ENCODE measurements around the gene CCT6A.
A peak's percentile ranks its signal among the peaks of the same experiment; 100 is the strongest.

CCT6A gene

DNA sequence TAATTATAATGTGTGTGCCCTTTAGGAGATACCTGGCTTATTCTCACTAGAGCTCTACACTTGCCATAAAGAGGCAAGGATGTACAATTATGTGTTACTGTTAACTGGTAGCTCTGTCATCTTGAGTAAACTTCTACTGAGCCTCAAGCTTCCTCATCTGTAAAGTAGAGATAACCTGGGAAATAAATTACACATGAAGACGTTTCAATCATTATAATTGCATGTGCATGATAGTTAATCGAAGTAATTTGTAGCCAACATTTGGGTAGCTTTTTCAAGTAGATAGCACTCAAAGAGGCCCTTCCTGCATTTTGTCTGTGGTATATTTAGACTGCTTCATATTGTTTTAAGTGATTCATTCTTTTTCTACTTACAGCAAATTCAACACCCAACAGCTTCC is 2.4 kb downstream of the CCT6A start:
- Histone ChIP-seq H4K20me1 (ENCODE audit: insufficient read depth, low read length) (peaks cover 6% of the 10 kb centered on the region), H3K27ac (ENCODE audit: low read length) (no peak overlapping the region), H3K9ac (ENCODE audit: low read depth, low read length) (peak overlapping the region; percentile 92), H3K27me3 (ENCODE audit: insufficient read depth, low read length, poor library complexity) (no peaks in the 10 kb centered on the region), H3K4me2 (ENCODE audit: insufficient read depth, low read length) (peak overlapping the region; percentile 82; the same call in 1 of the 2 replicates), H3K4me3 (ENCODE audit: low read depth in 1 of 2, low read length in 2 of 2) (peak overlapping the region in 1 of 2 experiments; percentile 22; a peak in 1 of 4 replicates), H3K36me3 (ENCODE audit: insufficient read depth, low read length) (peaks cover 70% of the 10 kb centered on the region), H3K79me2 (ENCODE audit: insufficient read depth, low read length) (peaks cover 90% of the 10 kb centered on the region), H3K9me3 (ENCODE audit: insufficient read depth, low read length, severe bottlenecking) (no peaks in the 10 kb centered on the region), H2AFZ (ENCODE audit: low read depth, low read length) (no peak overlapping the region), H3K4me1 (ENCODE audit: insufficient read depth, low read length) (peaks cover 74% of the 10 kb centered on the region)
- TF ChIP-seq, protein P1, sequence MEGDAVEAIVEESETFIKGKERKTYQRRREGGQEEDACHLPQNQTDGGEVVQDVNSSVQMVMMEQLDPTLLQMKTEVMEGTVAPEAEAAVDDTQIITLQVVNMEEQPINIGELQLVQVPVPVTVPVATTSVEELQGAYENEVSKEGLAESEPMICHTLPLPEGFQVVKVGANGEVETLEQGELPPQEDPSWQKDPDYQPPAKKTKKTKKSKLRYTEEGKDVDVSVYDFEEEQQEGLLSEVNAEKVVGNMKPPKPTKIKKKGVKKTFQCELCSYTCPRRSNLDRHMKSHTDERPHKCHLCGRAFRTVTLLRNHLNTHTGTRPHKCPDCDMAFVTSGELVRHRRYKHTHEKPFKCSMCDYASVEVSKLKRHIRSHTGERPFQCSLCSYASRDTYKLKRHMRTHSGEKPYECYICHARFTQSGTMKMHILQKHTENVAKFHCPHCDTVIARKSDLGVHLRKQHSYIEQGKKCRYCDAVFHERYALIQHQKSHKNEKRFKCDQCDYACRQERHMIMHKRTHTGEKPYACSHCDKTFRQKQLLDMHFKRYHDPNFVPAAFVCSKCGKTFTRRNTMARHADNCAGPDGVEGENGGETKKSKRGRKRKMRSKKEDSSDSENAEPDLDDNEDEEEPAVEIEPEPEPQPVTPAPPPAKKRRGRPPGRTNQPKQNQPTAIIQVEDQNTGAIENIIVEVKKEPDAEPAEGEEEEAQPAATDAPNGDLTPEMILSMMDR (IDR thresholded peaks at IDR 0.05; ENCODE audit: borderline replicate concordance, extremely low read depth, low read length, poor library complexity, severe bottlenecking), result no peak
- no peak for TF ChIP-seq EZH2 (IDR thresholded peaks at IDR 0.05; ENCODE audit: borderline replicate concordance, low read depth, low read length, severe bottlenecking)
- no peak for ATAC-seq (ENCODE audit: insufficient read depth, low read depth)
- no peak for DNase-seq

DNA sequence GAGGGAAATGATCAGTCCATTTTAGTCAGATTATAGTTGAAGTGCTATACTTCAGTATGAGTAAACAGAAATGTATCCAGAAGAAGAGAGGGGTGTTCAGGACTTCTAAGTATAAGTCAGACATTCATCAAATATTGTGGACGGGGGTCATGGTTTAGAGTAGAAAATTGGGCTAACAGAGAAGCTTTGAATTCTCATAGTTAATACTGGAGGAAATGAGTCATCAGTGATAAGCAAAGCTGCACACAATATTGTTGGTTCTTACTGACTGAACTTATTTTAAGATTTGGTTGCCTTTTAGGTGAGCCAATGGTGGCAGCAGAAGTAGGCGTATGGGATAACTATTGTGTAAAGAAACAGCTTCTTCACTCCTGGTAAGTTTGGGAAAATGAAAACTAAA is 10.8 kb downstream of the CCT6A start:
- peaks cover 64% of the 10 kb centered on the region for H3K4me1 ChIP-seq (ENCODE audit: insufficient read depth, low read length)
- H3K36me3 ChIP-seq (ENCODE audit: insufficient read depth, low read length), result peaks cover 69% of the 10 kb centered on the region
- H3K4me3 ChIP-seq (ENCODE audit: low read depth in 1 of 2, low read length in 2 of 2), result no peak overlapping the region
- peaks cover 68% of the 10 kb centered on the region for H3K79me2 ChIP-seq (ENCODE audit: insufficient read depth, low read length)
- H2AFZ ChIP-seq (ENCODE audit: low read depth, low read length), result no peak overlapping the region
- peaks cover 19% of the 10 kb centered on the region for H4K20me1 ChIP-seq (ENCODE audit: insufficient read depth, low read length)
- no peak overlapping the region for H3K9ac ChIP-seq (ENCODE audit: low read depth, low read length)
- ATAC-seq (ENCODE audit: insufficient read depth, low read depth) (no peak), DNase-seq (no peak)
- no peak for TF ChIP-seq EZH2 (IDR thresholded peaks at IDR 0.05; ENCODE audit: borderline replicate concordance, low read depth, low read length, severe bottlenecking)
- TF ChIP-seq, protein P1 (IDR thresholded peaks at IDR 0.05; ENCODE audit: borderline replicate concordance, extremely low read depth, low read length, poor library complexity, severe bottlenecking), result no peak
- H3K27me3 ChIP-seq (ENCODE audit: insufficient read depth, low read length, poor library complexity), result no peaks in the 10 kb centered on the region
- H3K4me2 ChIP-seq (ENCODE audit: insufficient read depth, low read length), result 0 out of 2 replicates have a peak overlapping the region, but pooled peaks have one; percentile 65
- H3K9me3 ChIP-seq (ENCODE audit: insufficient read depth, low read length, severe bottlenecking), result no peaks in the 10 kb centered on the region
- H3K27ac ChIP-seq (ENCODE audit: low read length), result no peak overlapping the region

DNA sequence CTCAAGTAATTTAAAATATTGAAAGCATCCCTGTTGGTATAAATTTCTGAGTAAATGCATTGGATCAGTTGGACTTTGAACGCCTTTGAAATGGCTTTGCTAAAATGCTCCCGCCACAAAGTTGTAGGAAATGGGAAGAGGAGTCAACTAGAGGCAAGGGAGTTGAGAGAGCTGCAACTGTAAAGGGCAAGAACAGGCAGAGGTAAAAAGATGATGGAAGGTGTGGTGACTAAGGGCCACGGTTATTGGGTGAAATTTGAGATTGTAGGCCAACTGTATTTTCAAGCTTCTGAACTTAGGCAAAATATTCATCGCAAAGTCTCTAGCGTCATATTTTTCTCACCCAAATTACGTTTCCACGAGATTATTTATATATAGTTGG is 11.9 kb downstream of the CCT6A start:
- Histone ChIP-seq H3K79me2 (ENCODE audit: insufficient read depth, low read length) (peaks cover 67% of the 10 kb centered on the region), H3K9me3 (ENCODE audit: insufficient read depth, low read length, severe bottlenecking) (no peaks in the 10 kb centered on the region), H2AFZ (ENCODE audit: low read depth, low read length) (peak overlapping the region; percentile 79), H3K27ac (ENCODE audit: low read length) (peak overlapping the region; percentile 89), H4K20me1 (ENCODE audit: insufficient read depth, low read length) (peaks cover 19% of the 10 kb centered on the region), H3K4me3 (ENCODE audit: low read depth in 1 of 2, low read length in 2 of 2) (peak overlapping the region in 1 of 2 experiments; percentile 80; a peak in 3 of 4 replicates), H3K4me2 (ENCODE audit: insufficient read depth, low read length) (peak overlapping the region; percentile 65), H3K4me1 (ENCODE audit: insufficient read depth, low read length) (peaks cover 53% of the 10 kb centered on the region), H3K36me3 (ENCODE audit: insufficient read depth, low read length) (peaks cover 63% of the 10 kb centered on the region), H3K27me3 (ENCODE audit: insufficient read depth, low read length, poor library complexity) (no peaks in the 10 kb centered on the region), H3K9ac (ENCODE audit: low read depth, low read length) (peak overlapping the region; percentile 72)
- TF ChIP-seq EZH2 (IDR thresholded peaks at IDR 0.05; ENCODE audit: borderline replicate concordance, low read depth, low read length, severe bottlenecking), result no peak
- TF ChIP-seq, protein P1 (IDR thresholded peaks at IDR 0.05; ENCODE audit: borderline replicate concordance, extremely low read depth, low read length, poor library complexity, severe bottlenecking), result no peak
- ATAC-seq (ENCODE audit: insufficient read depth, low read depth), result peak; percentile 2; the same call in 1 of the 3 replicates
- no peak for DNase-seq

Measured in DND-41 (cell line).